Measurements from ENCODE around the gene PIANP. TPM values are rescaled to one million over a fixed set of nuclear protein-coding genes. Genes with fewer than 3 reads are reported as not detected.
"Not testable (repeated sequence)": the region's sequence is repeated elsewhere in the genome, so short reads cannot be mapped to it uniquely, and the experiment has no call there.

The PIANP gene
- total RNA-seq, 1 donor from 2014 or later = 0.09 TPM

GRCh38 chr12:6724409-6724797 is 23.8 kb upstream of the PIANP start:
- no peaks in the 10 kb centered on the region for H3K9me3 Mint-ChIP-seq
- H3K27me3 Mint-ChIP-seq = peaks cover 3% of the 10 kb centered on the region
- peaks cover 27% of the 10 kb centered on the region for H3K4me1 Mint-ChIP-seq
- peak overlapping the region; percentile 98 for H3K27ac Mint-ChIP-seq
- peak; percentile 82 for DNase-seq
- intact Hi-C loops (cut with micrococcal nuclease) = loop anchor here (1.0 to 2.0 kb wide), 5 partner anchors 29 to 127 kb away; partner anchors contain the start of genes CDCA3, ING4, MLF2 and ZNF384
- H3K4me3 Mint-ChIP-seq = peak overlapping the region; percentile 89
- H3K36me3 Mint-ChIP-seq (ENCODE audit: low read depth) = peaks cover 15% of the 10 kb centered on the region

DNA sequence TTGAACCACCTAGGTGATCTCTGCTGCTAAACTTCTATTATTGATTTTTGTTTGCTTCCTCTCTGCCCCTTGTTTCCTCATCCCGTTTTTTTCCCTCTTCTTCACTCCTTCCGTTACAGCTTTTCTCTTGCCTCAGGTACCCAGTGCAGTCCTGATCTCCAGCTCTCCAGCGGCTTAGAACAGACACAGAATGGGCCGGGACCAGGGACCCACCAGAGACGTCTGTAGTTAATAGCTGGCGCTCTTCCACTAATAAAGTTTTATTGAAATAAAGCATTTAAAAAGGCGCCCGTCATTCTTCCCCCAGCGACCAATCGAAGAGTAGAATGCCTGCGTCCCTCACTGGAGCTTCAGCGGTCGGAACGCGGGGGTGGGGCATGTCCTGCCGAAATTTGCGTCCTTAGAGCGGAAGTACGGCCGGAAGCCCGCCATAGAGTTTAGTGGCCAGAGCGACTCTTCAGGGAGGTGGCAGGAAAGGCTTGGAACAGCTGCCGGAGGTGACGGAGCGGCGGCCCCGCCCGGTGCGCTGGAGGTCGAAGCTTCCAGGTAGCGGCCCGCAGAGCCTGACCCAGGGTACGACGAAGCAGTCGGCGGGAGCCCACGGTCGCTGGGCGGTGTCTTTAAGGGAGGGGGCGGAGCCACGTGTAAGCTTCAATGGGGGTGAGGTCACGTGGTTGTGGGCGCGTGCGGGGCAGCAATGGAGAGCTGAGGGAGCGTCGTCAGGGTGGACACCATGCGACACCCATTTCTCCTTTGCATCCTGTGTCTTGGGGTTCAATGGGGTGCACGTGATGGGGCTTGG is 23.2 kb upstream of the PIANP start, which contains the start of gene COPS7A:
Gene COPS7A (plus strand): TSS at position 440 of the 802 bp plus-strand sequence. CDS start 611 bp downstream, outside the sequence.
- Mint-ChIP-seq H3K27ac (peak within 1 kb of the TSS; percentile 98), H3K4me3 (peak within 1 kb of the TSS; percentile 89), H3K4me1 (peaks cover 27% of the 10 kb centered on the region), H3K27me3 (peaks cover 3% of the 10 kb centered on the region), H3K9me3 (no peaks in the 10 kb centered on the region), H3K36me3 (ENCODE audit: low read depth) (peaks cover 12% of the 10 kb centered on the region)
- intact Hi-C loops (cut with micrococcal nuclease) = loop anchor here (1.0 to 2.0 kb wide), 5 partner anchors 29 to 127 kb away; partner anchors contain the start of genes CDCA3, ING4, MLF2 and ZNF384
- DNase-seq = peak; percentile 99

DNA sequence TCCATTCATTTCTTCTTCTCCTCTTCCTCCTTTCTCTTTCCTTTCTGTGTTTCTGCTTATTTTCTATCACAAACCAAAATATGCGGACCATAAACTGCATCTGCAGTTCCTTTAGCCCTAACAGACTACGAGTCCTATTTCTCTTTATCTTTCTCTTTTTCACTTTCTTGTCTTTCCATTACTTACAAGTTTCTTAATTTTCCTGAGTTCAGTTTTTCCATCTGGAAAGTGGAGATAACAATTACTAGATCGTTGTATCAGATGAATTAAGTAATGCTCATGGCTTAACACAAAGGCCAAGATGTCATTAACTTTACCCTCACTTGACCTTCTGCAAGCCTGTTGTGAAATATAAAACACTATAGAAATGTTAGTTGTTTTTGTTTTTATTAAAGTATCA is 22.2 kb upstream of the PIANP start:
- peaks cover 3% of the 10 kb centered on the region for H3K27me3 Mint-ChIP-seq
- intact Hi-C loops (cut with micrococcal nuclease) = no loop called here
- H3K36me3 Mint-ChIP-seq (ENCODE audit: low read depth) = peaks cover 11% of the 10 kb centered on the region
- H3K4me3 Mint-ChIP-seq = no peak overlapping the region
- peaks cover 27% of the 10 kb centered on the region for H3K4me1 Mint-ChIP-seq
- no peak for DNase-seq
- no peaks in the 10 kb centered on the region for H3K9me3 Mint-ChIP-seq
- H3K27ac Mint-ChIP-seq = no peak overlapping the region

GRCh38 chr12:6716874-6717437 is 16.3 kb upstream of the PIANP start:
- H3K36me3 Mint-ChIP-seq (ENCODE audit: low read depth) = no peaks in the 10 kb centered on the region
- intact Hi-C loops (cut with micrococcal nuclease) = no loop called here
- no peak overlapping the region for H3K4me3 Mint-ChIP-seq
- H3K27me3 Mint-ChIP-seq = peaks cover 6% of the 10 kb centered on the region
- no peaks in the 10 kb centered on the region for H3K9me3 Mint-ChIP-seq
- no peak for DNase-seq
- H3K4me1 Mint-ChIP-seq = no peaks in the 10 kb centered on the region
- no peak overlapping the region for H3K27ac Mint-ChIP-seq

DNA sequence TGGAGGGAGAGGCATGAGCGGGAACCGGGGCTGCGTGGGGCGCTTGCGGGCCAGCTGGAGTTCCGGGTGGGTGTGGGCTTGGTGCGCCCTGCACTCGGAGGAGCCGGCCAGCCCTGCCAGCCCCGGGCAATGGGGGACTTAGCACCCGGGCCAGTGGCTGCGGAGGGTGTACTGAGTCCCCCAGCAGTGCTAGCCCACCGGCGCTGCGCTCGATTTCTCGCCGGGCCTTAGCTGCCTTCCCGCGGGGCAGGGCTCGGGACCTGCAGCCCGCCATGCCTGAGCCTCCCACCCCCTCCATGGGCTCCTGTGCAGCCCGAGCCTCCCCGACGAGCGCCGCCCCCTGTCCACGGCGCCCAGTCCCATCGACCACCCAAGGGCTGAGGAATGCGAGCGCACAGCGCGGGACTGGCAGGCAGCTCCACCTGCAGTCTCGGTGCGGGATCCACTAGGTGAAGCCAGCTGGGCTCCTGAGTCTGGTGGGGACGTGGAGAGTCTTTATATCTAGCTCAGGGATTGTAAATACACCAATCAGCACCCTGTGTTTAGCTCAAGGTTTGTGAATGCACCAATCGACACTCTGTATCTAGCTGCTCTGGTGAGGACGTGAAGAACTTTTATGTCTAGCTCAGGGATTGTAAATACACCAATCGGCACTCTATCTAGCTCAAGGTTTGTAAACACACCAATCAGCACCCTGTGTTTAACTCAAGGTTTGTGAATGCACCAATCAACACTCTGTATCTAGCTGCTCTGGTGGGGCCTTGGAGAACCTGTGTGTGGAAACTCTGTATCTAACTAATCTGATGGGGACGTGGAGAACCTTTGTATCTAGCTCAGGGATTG is 15.6 kb upstream of the PIANP start:
- H3K36me3 Mint-ChIP-seq (ENCODE audit: low read depth); H3K27me3 Mint-ChIP-seq; DNase-seq; H3K4me1 Mint-ChIP-seq; intact Hi-C loops (cut with micrococcal nuclease); H3K27ac Mint-ChIP-seq; H3K4me3 Mint-ChIP-seq; H3K9me3 Mint-ChIP-seq: not testable (repeated sequence)

GRCh38 chr12:6708960-6709394 is 8.4 kb upstream of the PIANP start:
- no peaks in the 10 kb centered on the region for H3K36me3 Mint-ChIP-seq (ENCODE audit: low read depth)
- peaks cover 5% of the 10 kb centered on the region for H3K4me1 Mint-ChIP-seq
- peaks cover 15% of the 10 kb centered on the region for H3K27me3 Mint-ChIP-seq
- intact Hi-C loops (cut with micrococcal nuclease) = no loop called here
- H3K9me3 Mint-ChIP-seq = no peaks in the 10 kb centered on the region
- no peak overlapping the region for H3K4me3 Mint-ChIP-seq
- no peak for DNase-seq
- peak overlapping the region; percentile 59 for H3K27ac Mint-ChIP-seq

DNA sequence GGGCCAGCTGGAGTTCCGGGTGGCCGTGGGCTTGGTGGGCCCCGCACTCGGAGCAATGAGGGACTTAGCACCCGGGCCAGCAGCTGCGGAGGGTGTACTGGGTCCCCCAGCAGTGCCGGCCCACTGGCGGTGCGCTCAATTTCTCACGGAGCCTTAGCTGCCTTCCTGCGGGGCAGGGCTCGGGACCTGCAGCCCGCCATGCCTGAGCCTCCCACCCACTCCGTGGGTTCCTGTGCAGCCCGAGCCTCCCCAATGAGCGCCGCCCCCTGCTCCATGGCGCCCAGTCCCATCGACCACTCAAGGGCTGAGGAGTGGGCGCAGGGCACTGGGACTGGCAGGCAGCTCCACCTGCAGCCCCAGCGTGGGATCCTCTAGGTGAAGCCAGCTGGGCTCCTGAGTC is 7.7 kb upstream of the PIANP start:
- H3K9me3 Mint-ChIP-seq; H3K36me3 Mint-ChIP-seq (ENCODE audit: low read depth); H3K27ac Mint-ChIP-seq; intact Hi-C loops (cut with micrococcal nuclease); H3K4me3 Mint-ChIP-seq; DNase-seq; H3K4me1 Mint-ChIP-seq: not testable (repeated sequence)
- peaks cover 20% of the 10 kb centered on the region for H3K27me3 Mint-ChIP-seq

DNA sequence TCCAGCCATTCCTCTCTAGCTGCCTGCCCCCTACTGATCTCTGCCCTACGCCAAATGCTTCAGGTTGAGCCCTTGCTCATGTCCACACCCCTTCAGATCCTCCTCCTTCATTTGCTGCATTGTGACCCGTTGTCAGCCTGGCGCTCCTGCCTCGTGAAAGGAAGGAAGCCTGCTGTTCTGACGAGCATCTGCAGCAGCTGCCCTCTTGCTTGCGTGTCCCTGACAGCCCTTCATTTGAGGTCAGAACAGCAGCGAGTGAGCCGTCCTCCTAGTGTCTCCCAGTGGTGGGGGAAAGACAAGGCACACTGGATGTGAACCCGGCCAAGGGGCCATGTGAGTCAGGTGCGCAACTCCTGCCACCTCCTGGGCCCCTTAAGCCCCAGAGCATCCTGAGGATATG is 3.0 kb upstream of the PIANP start:
- H3K9me3 Mint-ChIP-seq = no peaks in the 10 kb centered on the region
- H3K4me3 Mint-ChIP-seq = no peak overlapping the region
- no peak for DNase-seq
- H3K4me1 Mint-ChIP-seq = peaks cover 17% of the 10 kb centered on the region
- H3K27me3 Mint-ChIP-seq = peaks cover 53% of the 10 kb centered on the region
- no peak overlapping the region for H3K27ac Mint-ChIP-seq
- no peaks in the 10 kb centered on the region for H3K36me3 Mint-ChIP-seq (ENCODE audit: low read depth)
- intact Hi-C loops (cut with micrococcal nuclease) = no loop called here

DNA sequence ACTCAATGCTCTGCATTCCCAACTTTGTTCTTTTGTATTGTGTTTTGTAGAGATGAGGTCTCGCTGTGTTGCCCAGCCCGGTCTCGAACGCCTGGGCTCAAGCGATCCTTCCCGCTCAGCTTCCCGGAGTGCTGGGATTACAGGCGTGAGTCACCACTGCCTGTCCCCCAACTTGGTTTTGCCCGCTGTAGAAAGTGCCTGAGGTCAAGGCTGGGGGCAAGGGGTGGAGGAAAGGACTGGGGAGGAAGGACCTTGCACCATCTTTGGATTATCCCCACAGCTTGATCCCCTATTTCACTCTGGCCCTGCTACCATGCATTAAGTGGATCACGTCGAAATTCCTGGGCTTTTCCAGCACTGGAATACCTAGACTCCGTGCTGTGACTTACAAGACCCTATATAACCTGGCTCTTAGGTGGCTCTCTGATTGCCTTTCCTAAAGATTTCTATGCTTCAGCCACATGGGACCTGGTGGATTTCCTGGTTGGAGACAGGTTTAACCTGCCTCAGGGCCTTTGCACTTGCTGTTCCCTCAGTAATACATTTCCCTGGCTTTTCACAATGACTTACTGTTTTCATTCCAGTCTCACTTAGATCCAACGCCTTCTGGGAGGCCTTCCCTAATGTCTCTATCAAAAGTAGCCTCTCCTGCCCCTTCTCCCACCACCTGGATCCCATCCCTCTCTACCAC is 608 bp upstream of the PIANP start:
- Mint-ChIP-seq H3K36me3 (ENCODE audit: low read depth) (no peaks in the 10 kb centered on the region), H3K4me3 (peak overlapping the region; percentile 76), H3K27me3 (peaks cover 67% of the 10 kb centered on the region), H3K9me3 (no peaks in the 10 kb centered on the region), H3K4me1 (peaks cover 20% of the 10 kb centered on the region), H3K27ac (no peak overlapping the region)
- DNase-seq = no peak
- intact Hi-C loops (cut with micrococcal nuclease) = no loop called here

DNA sequence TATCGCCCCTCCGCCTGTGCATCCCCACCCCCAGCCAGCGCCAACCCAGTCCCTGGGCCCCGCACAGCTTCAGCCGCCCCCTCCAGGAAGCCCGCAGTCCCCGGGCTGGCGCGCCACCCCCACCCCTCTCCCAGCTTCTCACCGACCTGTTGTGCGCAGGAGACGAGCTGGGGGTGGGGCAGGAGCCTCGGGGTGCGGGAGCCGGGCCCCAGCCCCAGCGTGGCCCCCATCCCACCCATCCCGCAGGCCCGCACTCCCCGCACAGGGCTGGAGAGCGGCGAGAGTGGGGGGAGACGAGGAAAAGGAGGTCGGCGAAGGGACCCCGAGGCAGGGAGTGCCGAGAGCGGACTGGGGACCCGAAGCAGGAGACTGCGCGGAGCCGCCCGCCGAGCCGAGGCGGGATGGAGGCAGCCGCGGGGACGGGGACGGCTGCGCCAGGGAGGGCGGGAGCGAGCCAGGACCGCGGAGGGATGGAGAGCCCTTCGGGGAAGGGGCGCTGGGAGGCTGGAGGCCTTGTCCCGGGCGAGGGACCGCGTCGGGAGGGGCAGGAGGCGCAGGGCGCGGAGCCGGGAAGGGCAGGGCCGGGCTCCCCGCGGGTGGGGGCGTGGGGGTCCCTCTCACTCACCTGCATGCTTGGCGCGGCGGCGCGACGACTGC is 498 bp downstream of the PIANP start:
- Mint-ChIP-seq H3K36me3 (ENCODE audit: low read depth) (no peaks in the 10 kb centered on the region), H3K27me3 (peaks cover 68% of the 10 kb centered on the region), H3K4me1 (peaks cover 20% of the 10 kb centered on the region), H3K9me3 (no peaks in the 10 kb centered on the region), H3K4me3 (peak overlapping the region; percentile 70), H3K27ac (no peak overlapping the region)
- DNase-seq = no peak
- intact Hi-C loops (cut with micrococcal nuclease) = no loop called here

DNA sequence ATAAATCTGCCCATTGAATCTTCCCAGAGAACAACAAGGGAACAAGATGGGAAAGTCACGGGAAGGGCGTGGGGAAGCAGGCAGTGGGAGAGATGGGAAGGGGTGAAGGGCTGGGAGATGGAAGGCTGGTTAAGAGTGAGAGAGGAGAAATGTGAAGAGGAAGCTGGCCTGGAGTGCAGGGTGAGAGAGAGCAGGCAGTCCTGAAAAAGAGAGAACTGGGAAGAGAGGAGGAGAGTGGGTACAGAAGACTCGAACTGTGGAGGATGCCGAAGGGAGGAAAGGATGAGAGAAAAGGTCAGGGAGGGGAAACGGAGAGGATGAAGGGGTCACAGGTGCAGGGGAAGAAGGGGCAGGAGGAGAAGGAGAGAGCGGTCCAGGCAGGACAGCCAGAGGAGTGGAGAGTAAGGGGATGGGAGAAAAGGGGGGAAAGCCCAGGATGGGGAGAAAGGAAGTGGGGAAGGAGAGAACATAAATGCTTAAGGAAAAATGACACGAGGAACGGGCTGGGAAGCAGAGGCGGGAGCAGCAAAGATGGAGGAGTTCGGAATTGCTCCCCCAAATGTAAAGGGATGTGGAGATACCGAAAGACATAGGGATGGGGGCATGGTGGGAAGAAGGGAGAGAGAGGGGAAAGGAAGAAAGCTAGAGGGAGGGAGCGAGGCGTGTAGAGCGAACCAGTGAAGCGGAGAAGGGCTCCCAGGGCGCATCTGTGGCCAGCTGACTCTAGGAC is 1.2 kb downstream of the PIANP start:
- peaks cover 64% of the 10 kb centered on the region for H3K27me3 Mint-ChIP-seq
- intact Hi-C loops (cut with micrococcal nuclease) = no loop called here
- H3K27ac Mint-ChIP-seq = no peak overlapping the region
- H3K36me3 Mint-ChIP-seq (ENCODE audit: low read depth) = no peaks in the 10 kb centered on the region
- DNase-seq = no peak
- peaks cover 20% of the 10 kb centered on the region for H3K4me1 Mint-ChIP-seq
- H3K9me3 Mint-ChIP-seq = no peaks in the 10 kb centered on the region
- peak overlapping the region; percentile 70 for H3K4me3 Mint-ChIP-seq

DNA sequence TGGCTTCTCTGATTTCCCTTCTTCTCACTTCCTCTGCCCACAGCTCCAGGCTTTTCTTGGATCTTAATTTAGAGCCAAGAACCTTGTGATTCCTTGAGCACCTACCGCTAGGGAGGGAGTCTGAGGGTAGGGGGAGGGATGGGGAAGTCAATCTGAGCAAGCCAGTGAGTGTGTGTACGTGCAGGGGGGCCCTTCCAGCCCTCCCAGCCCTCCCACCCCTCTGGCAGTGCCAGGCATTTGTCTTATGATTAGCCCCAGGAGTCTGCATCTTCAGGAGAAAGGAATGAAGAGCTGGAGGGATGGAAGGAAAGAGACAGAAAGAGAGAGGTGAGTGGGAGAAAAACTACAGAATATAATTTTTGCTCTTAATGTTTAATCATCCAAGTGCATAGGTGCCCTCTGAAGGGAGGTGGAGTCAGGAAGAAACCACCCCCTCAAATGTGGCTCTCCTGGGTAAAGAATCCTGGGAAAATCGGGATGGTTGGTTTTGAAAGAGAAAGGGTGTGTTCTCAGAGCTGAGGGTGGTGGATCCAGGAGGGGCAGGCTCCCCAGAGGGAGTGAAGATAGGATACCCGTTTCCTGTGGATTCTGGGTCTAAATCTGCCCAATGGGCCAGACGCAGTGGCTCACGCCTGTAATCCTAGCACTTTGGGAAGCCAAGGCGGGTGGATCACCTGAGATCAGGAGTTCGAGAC is 2.1 kb downstream of the PIANP start:
- Mint-ChIP-seq H3K27ac (peak overlapping the region; percentile 21), H3K27me3 (peaks cover 56% of the 10 kb centered on the region), H3K36me3 (ENCODE audit: low read depth) (no peaks in the 10 kb centered on the region), H3K4me3 (no peak overlapping the region), H3K9me3 (no peaks in the 10 kb centered on the region), H3K4me1 (peaks cover 18% of the 10 kb centered on the region)
- DNase-seq = no peak
- intact Hi-C loops (cut with micrococcal nuclease) = no loop called here

Data from activated CD4-positive, alpha-beta T cell treated with anti-CD3 and anti-CD28 coated beads, Interleukin-2, amount 10 ng/mL, durations not matched to agents 24 days and 14 days (primary cell).